Right atrium auricular region (tissue), 2 donors: ENCODE data around the gene KCNQ1. TPM values are rescaled to one million over a fixed set of nuclear protein-coding genes. Genes with fewer than 3 reads are reported as not detected.

Experiments used
- DNase-seq: peaks from one replicate; pipeline ENCODE4 v3.0.0-alpha.2; 2019; ENCODE audit warnings: low spot score
- H3K27ac ChIP-seq, 2 donors: fragments of 200-600 bp; sonication (generic); 1 replicate in 1 of 2; 2 replicates in 1 of 2; pipeline ENCODE4 v1.5.1; 2016 to 2019
- H3K27me3 ChIP-seq, 2 donors: fragments of 200-600 bp; sonication (generic); one replicate each; pipeline versions ENCODE4 v1.5.1 to v1.6.0; 2017 to 2019
- H3K36me3 ChIP-seq: fragments of 200-600 bp; sonication (generic); one replicate; pipeline ENCODE4 v1.5.1; 2016
- H3K4me1 ChIP-seq, 2 donors: fragments of 200-600 bp; sonication (generic); one replicate each; pipeline versions ENCODE4 v1.5.1 to v1.6.0; 2017 to 2019
- H3K4me3 ChIP-seq, 2 donors: fragments of 200-600 bp; sonication (generic); 1 replicate in 1 of 2; 2 replicates in 1 of 2; pipeline ENCODE4 v1.5.1; 2017 to 2019; ENCODE audit warnings: mild to moderate bottlenecking in 1 of 2, moderate library complexity in 1 of 2
- H3K9me3 ChIP-seq, 2 donors: fragments of 200-600 bp; sonication (generic); one replicate each; pipeline ENCODE4 v1.5.1; 2019
- CTCF ChIP-seq, 2 donors: fragments of 200-600 bp; sonication (generic); IDR thresholded peaks; one replicate each; pipeline ENCODE4 v1.5.1; 2019; ENCODE audit warnings: antibody characterized with exemption in 2 of 2
- total RNA-seq, 2 donors: library from RNA; depleted of rRNA; stranded (reverse); fragments of >200 nt; gene quantifications; one replicate each; pipeline ENCODE4 v1.1.0, GENCODE V29; 2016

KCNQ1 gene
- total RNA-seq, 2 donors from 2014 or later: 12.7 to 25.1 TPM

- Histone ChIP-seq H3K4me3 (no peak overlapping the region), H3K27ac (no peak overlapping the region), H3K27me3 (no peaks in the 10 kb centered on the region), H3K36me3 (no peaks in the 10 kb centered on the region), H3K9me3 (peaks cover 0 to 6% of the 10 kb centered on the region in 2 donors), H3K4me1 (peaks cover 0 to 35% of the 10 kb centered on the region in 2 donors)
- DNase-seq: no peak
- TF ChIP-seq CTCF (IDR thresholded peaks at IDR 0.05): no peak
Measured at GRCh38 chr11:2833716-2834502, 389.1 kb downstream of the KCNQ1 start.

GRCh38 chr11:2834503-2835273 is 389.9 kb downstream of the KCNQ1 start:
- no peak overlapping the region for H3K27ac ChIP-seq
- no peaks in the 10 kb centered on the region for H3K27me3 ChIP-seq
- no peaks in the 10 kb centered on the region for H3K9me3 ChIP-seq
- no peaks in the 10 kb centered on the region for H3K36me3 ChIP-seq
- no peak for TF ChIP-seq CTCF (IDR thresholded peaks at IDR 0.05)
- no peak for DNase-seq
- H3K4me3 ChIP-seq: no peak overlapping the region
- H3K4me1 ChIP-seq: peaks cover 0 to 39% of the 10 kb centered on the region in 2 donors

- TF ChIP-seq CTCF (IDR thresholded peaks at IDR 0.05): no peak
- no peak for DNase-seq
- Histone ChIP-seq H3K9me3 (no peaks in the 10 kb centered on the region), H3K27me3 (no peaks in the 10 kb centered on the region), H3K27ac (peak overlapping the region in 1 of 2 donors; percentile 38), H3K4me3 (no peak overlapping the region), H3K4me1 (peaks cover 0 to 39% of the 10 kb centered on the region in 2 donors), H3K36me3 (no peaks in the 10 kb centered on the region)
Measured at GRCh38 chr11:2835296-2835695, 390.5 kb downstream of the KCNQ1 start.

GRCh38 chr11:2835751-2836150 is 390.9 kb downstream of the KCNQ1 start:
- no peaks in the 10 kb centered on the region for H3K36me3 ChIP-seq
- H3K9me3 ChIP-seq: no peaks in the 10 kb centered on the region
- peak overlapping the region in 1 of 2 donors; percentile 38 for H3K27ac ChIP-seq
- no peak for TF ChIP-seq CTCF (IDR thresholded peaks at IDR 0.05)
- H3K4me3 ChIP-seq: no peak overlapping the region
- peaks cover 0 to 36% of the 10 kb centered on the region in 2 donors for H3K4me1 ChIP-seq
- no peaks in the 10 kb centered on the region for H3K27me3 ChIP-seq
- no peak for DNase-seq

GRCh38 chr11:2836315-2837095 is 391.7 kb downstream of the KCNQ1 start:
- peaks cover 0 to 31% of the 10 kb centered on the region in 2 donors for H3K4me1 ChIP-seq
- H3K27me3 ChIP-seq: no peaks in the 10 kb centered on the region
- H3K27ac ChIP-seq: peak overlapping the region; percentile 17 to 38
- H3K4me3 ChIP-seq: no peak overlapping the region
- no peaks in the 10 kb centered on the region for H3K9me3 ChIP-seq
- DNase-seq: no peak
- no peaks in the 10 kb centered on the region for H3K36me3 ChIP-seq
- no peak for TF ChIP-seq CTCF (IDR thresholded peaks at IDR 0.05)
